ENCODE results near the gene LTB.

The LTB gene

GRCh38 chr6:31582230-31582643, at the start of gene LTB:
Gene LTB, minus strand, starts transcription at chr6:31582424. Its CDS starts 7 bp downstream, at chr6:31582417.
- DNase-seq, result no peak
- in situ Hi-C loops (cut with HindIII; ENCODE audit: low pct_ligation_motif_present, low pct_unique_long_range_greater_than_20kb, low sequenced_read_pairs), result no loop called here

- in situ Hi-C loops (cut with HindIII; ENCODE audit: low pct_ligation_motif_present, low pct_unique_long_range_greater_than_20kb, low sequenced_read_pairs), result no loop called here
- no peak for DNase-seq
Measured at GRCh38 chr6:31631681-31632278, 49.6 kb upstream of the LTB start.

GRCh38 chr6:31631209-31631608, 49.0 kb upstream of the LTB start:
- in situ Hi-C loops (cut with HindIII; ENCODE audit: low pct_ligation_motif_present, low pct_unique_long_range_greater_than_20kb, low sequenced_read_pairs), result no loop called here
- DNase-seq, result no peak

- in situ Hi-C loops (cut with HindIII; ENCODE audit: low pct_ligation_motif_present, low pct_unique_long_range_greater_than_20kb, low sequenced_read_pairs), result no loop called here
- no peak for DNase-seq
Measured at GRCh38 chr6:31630177-31630934, 48.1 kb upstream of the LTB start.

- in situ Hi-C loops (cut with HindIII; ENCODE audit: low pct_ligation_motif_present, low pct_unique_long_range_greater_than_20kb, low sequenced_read_pairs), result no loop called here
- DNase-seq, result no peak
Measured at GRCh38 chr6:31629014-31629413, 46.8 kb upstream of the LTB start.

GRCh38 chr6:31627690-31628287, 45.6 kb upstream of the LTB start:
- in situ Hi-C loops (cut with HindIII; ENCODE audit: low pct_ligation_motif_present, low pct_unique_long_range_greater_than_20kb, low sequenced_read_pairs), result no loop called here
- DNase-seq, result no peak

GRCh38 chr6:31626952-31627351, 44.7 kb upstream of the LTB start:
- no peak for DNase-seq
- in situ Hi-C loops (cut with HindIII; ENCODE audit: low pct_ligation_motif_present, low pct_unique_long_range_greater_than_20kb, low sequenced_read_pairs), result no loop called here

- DNase-seq, result no peak
Measured at GRCh38 chr6:31624070-31624469, 41.8 kb upstream of the LTB start.

GRCh38 chr6:31622684-31623091, 40.5 kb upstream of the LTB start:
- in situ Hi-C loops (cut with HindIII; ENCODE audit: low pct_ligation_motif_present, low pct_unique_long_range_greater_than_20kb, low sequenced_read_pairs), result no loop called here
- DNase-seq, result no peak

More at GRCh38 chr6:31624070-31624469, 41.8 kb upstream of the LTB start:
- in situ Hi-C loops (cut with HindIII; ENCODE audit: low pct_ligation_motif_present, low pct_unique_long_range_greater_than_20kb, low sequenced_read_pairs), result no loop called here

- DNase-seq, result no peak
- in situ Hi-C loops (cut with HindIII; ENCODE audit: low pct_ligation_motif_present, low pct_unique_long_range_greater_than_20kb, low sequenced_read_pairs), result no loop called here
Measured at GRCh38 chr6:31621991-31622390, 39.8 kb upstream of the LTB start.

- in situ Hi-C loops (cut with HindIII; ENCODE audit: low pct_ligation_motif_present, low pct_unique_long_range_greater_than_20kb, low sequenced_read_pairs), result no loop called here
- no peak for DNase-seq
Measured at GRCh38 chr6:31621320-31621939, 39.2 kb upstream of the LTB start.

- in situ Hi-C loops (cut with HindIII; ENCODE audit: low pct_ligation_motif_present, low pct_unique_long_range_greater_than_20kb, low sequenced_read_pairs), result no loop called here
- DNase-seq, result peak; percentile 62
Measured at GRCh38 chr6:31620586-31621319, 38.5 kb upstream of the LTB start, which contains the start of gene PRRC2A. Gene PRRC2A, plus strand, starts transcription at chr6:31620715. Its CDS starts 2,075 bp downstream, at chr6:31622790.

GRCh38 chr6:31619805-31620585, 37.8 kb upstream of the LTB start:
- DNase-seq, result peak; percentile 97
- in situ Hi-C loops (cut with HindIII; ENCODE audit: low pct_ligation_motif_present, low pct_unique_long_range_greater_than_20kb, low sequenced_read_pairs), result no loop called here

- in situ Hi-C loops (cut with HindIII; ENCODE audit: low pct_ligation_motif_present, low pct_unique_long_range_greater_than_20kb, low sequenced_read_pairs), result no loop called here
- no peak for DNase-seq
Measured at GRCh38 chr6:31617010-31617409, 34.8 kb upstream of the LTB start.

- no peak for DNase-seq
- in situ Hi-C loops (cut with HindIII; ENCODE audit: low pct_ligation_motif_present, low pct_unique_long_range_greater_than_20kb, low sequenced_read_pairs), result no loop called here
Measured at GRCh38 chr6:31615748-31616147, 33.5 kb upstream of the LTB start.

- in situ Hi-C loops (cut with HindIII; ENCODE audit: low pct_ligation_motif_present, low pct_unique_long_range_greater_than_20kb, low sequenced_read_pairs), result no loop called here
- no peak for DNase-seq
Measured at GRCh38 chr6:31614684-31615578, 32.7 kb upstream of the LTB start, which contains the start of gene AIF1. Gene AIF1, plus strand, starts transcription at chr6:31615234. Its CDS starts 96 bp downstream, at chr6:31615330.

GRCh38 chr6:31614075-31614619, 31.9 kb upstream of the LTB start:
- in situ Hi-C loops (cut with HindIII; ENCODE audit: low pct_ligation_motif_present, low pct_unique_long_range_greater_than_20kb, low sequenced_read_pairs), result no loop called here
- DNase-seq, result no peak
